A549 (cell line): ENCODE results near the gene TSNAXIP1. TPM values are rescaled to one million over a fixed set of nuclear protein-coding genes. Genes with fewer than 3 reads are reported as not detected.

ENCODE experiments used
- ATAC-seq, 2 experiments: fragments of 200-7000 bp in 1 of 2; fragments of >200 bp in 1 of 2; cut with Nextera tagmentation in 1 of 2; cut with Tn5 transposase in 1 of 2; 3 replicates each; pipeline versions ENCODE4 v1.8.0 to v1.9.1; 2018 to 2020; ENCODE audit warnings: mild to moderate bottlenecking in 1 of 2, moderate library complexity in 1 of 2
- CTCF ChIA-PET: fragments of 300-600 bp; sonication (Branson Sonifier 250); formaldehyde crosslinking; extraction: SDS; loops from one replicate; lab custom pipeline; 2021; ENCODE audit warnings: antibody characterized with exemption, inconsistent platforms; lab: Yijun Ruan, JAX
- POLR2A ChIA-PET: fragments of 350-600 bp; formaldehyde crosslinking; extraction: SDS; loops from one replicate; lab custom pipeline; 2021; ENCODE audit warnings: antibody characterized with exemption, inconsistent platforms; lab: Yijun Ruan, JAX
- DNase-seq, 2 experiments: peaks; one replicate each; pipeline versions ENCODE4 v3.0.0 to v3.0.0-alpha.2; 2011 to 2016; ENCODE audit warnings: low read depth in 1 of 2, low spot score in 1 of 2
- FAIRE-seq: peaks from 2 replicates; lab custom pipeline; 2011; peaks lifted over from hg19 to GRCh38; lab: Jason Lieb, UNC
- H3K27ac ChIP-seq, 2 experiments: fragments of >200 bp; sonication (Bioruptor Twin); formaldehyde crosslinking; 3 replicates each; pipeline ENCODE4 v1.5.1; 2016 to 2017
- H3K4me1 ChIP-seq: fragments of >200 bp; sonication (Bioruptor Twin); formaldehyde crosslinking; 3 replicates; pipeline ENCODE4 v1.6.1; 2016
- H3K4me2 ChIP-seq: fragments of >200 bp; sonication (Bioruptor Twin); formaldehyde crosslinking; 3 replicates; pipeline ENCODE4 v1.6.1; 2016
- H3K4me3 ChIP-seq: fragments of >200 bp; sonication (Bioruptor Twin); formaldehyde crosslinking; 3 replicates; pipeline ENCODE4 v1.5.1; 2016
- H3K9me3 ChIP-seq: fragments of >200 bp; sonication (Bioruptor Twin); formaldehyde crosslinking; 3 replicates; pipeline ENCODE4 v1.6.1; 2016
- CEBPB ChIP-seq, 2 experiments: fragments of >200 bp in 1 of 2; sonication (Bioruptor Twin) in 1 of 2; formaldehyde crosslinking in 1 of 2; IDR thresholded peaks; 2 replicates each; pipeline ENCODE4 v1.6.1; 2012 to 2016
- CHD2 ChIP-seq: fragments of 150-350 bp; IDR thresholded peaks from 2 replicates; pipeline ENCODE4 v1.6.1; 2014; ENCODE audit warnings: low read length; ENCODE audit not compliant: partially characterized antibody
- EHF ChIP-seq: fragments of 250-450 bp; sonication (Bioruptor Pico); IDR thresholded peaks from 2 replicates; pipeline ENCODE4 v1.5.0; 2020; ENCODE audit warnings: mild to moderate bottlenecking
- EHMT2 ChIP-seq: fragments of 200-600 bp; sonication (generic); IDR thresholded peaks from 2 replicates; pipeline ENCODE4 v1.6.1; 2016; ENCODE audit warnings: antibody characterized with exemption, low read depth, mild to moderate bottlenecking, moderate library complexity
- ESRRA ChIP-seq: fragments of 150-350 bp; IDR thresholded peaks from 2 replicates; pipeline ENCODE4 v1.6.1; 2014; ENCODE audit warnings: mild to moderate bottlenecking, low read length, borderline replicate concordance
- FOSL2 ChIP-seq, 2 experiments: fragments of 450-650 bp in 1 of 2; fragments of >200 bp in 1 of 2; sonication (Bioruptor Twin) in 1 of 2; formaldehyde crosslinking; IDR thresholded peaks; 2 replicates each; pipeline versions ENCODE4 v1.5.0 to v1.6.1; 2016 to 2020; ENCODE audit warnings: mild to moderate bottlenecking in 1 of 2, moderate library complexity in 1 of 2
- JUN ChIP-seq, 2 experiments: fragments of >200 bp; sonication (Bioruptor Twin); formaldehyde crosslinking; IDR thresholded peaks; 2 replicates in 1 of 2; 3 replicates in 1 of 2; pipeline ENCODE4 v1.6.1; 2016 to 2017
- JUNB ChIP-seq: fragments of >200 bp; sonication (Bioruptor Twin); formaldehyde crosslinking; IDR thresholded peaks from 2 replicates; pipeline ENCODE4 v1.6.1; 2016
- NR3C1 ChIP-seq: fragments of >200 bp; sonication (Bioruptor Twin); formaldehyde crosslinking; IDR thresholded peaks from 3 replicates; pipeline ENCODE4 v1.6.1; 2017
- POLR2AphosphoS2 ChIP-seq: conservative IDR thresholded peaks from 2 replicates; pipeline ENCODE4 v1.6.1; 2012; ENCODE audit warnings: low read length, improper control_type of control experiment, inconsistent platforms
- RAD21 ChIP-seq, 2 experiments: fragments of >200 bp in 1 of 2; sonication (Bioruptor Twin) in 1 of 2; formaldehyde crosslinking in 1 of 2; IDR thresholded peaks in 1 of 2; conservative IDR thresholded peaks in 1 of 2; 2 replicates in 1 of 2; 3 replicates in 1 of 2; pipeline ENCODE4 v1.6.1; 2012 to 2018; ENCODE audit warnings: inconsistent platforms in 1 of 2
- RARB ChIP-seq: fragments of 250-450 bp; sonication (Bioruptor Pico); IDR thresholded peaks from 2 replicates; pipeline ENCODE4 v1.8.0; 2021; ENCODE audit warnings: mild to moderate bottlenecking, moderate library complexity
- SREBF2 ChIP-seq: fragments of 450-650 bp; IDR thresholded peaks from 2 replicates; pipeline ENCODE4 v1.6.1; 2014; ENCODE audit warnings: mild to moderate bottlenecking, moderate library complexity
- TFCP2L1 ChIP-seq: fragments of 250-450 bp; sonication (Bioruptor Pico); IDR thresholded peaks from 2 replicates; pipeline ENCODE4 v1.5.0; 2021; ENCODE audit warnings: mild to moderate bottlenecking
- TP53 ChIP-seq: fragments of 250-450 bp; sonication (Bioruptor Pico); IDR thresholded peaks from 2 replicates; pipeline ENCODE4 v1.5.0; 2021; ENCODE audit warnings: mild to moderate bottlenecking, moderate library complexity
- ZC3H11A ChIP-seq: fragments of 450-650 bp; IDR thresholded peaks from 2 replicates; pipeline ENCODE4 v1.6.1; 2014; ENCODE audit warnings: antibody characterized with exemption, mild to moderate bottlenecking
- ZNF302 ChIP-seq: fragments of 250-450 bp; sonication (Bioruptor Pico); IDR thresholded peaks from 2 replicates; pipeline ENCODE4 v1.9.0; 2021; ENCODE audit warnings: inconsistent platforms, mild to moderate bottlenecking, moderate library complexity
- WGBS: methylation state at CpG from one replicate; pipeline ENCODE4 v1.1.6; 2017; ENCODE audit errors: missing lambda C conversion rate; 5-methylcytosine and 5-hydroxymethylcytosine counted together
- polyA plus RNA-seq, 4 experiments: library from polyadenylated mRNA; depleted of rRNA in 3 of 4; stranded (reverse); fragments of >200 nt; fragmentation: RNase III in 1 of 4; extraction: RNeasy Plus Mini Kit Qiagen cat#74134 plus additional on column Dnase treatment in 1 of 4; gene quantifications; 2 replicates in 3 of 4; 3 replicates in 1 of 4; pipeline ENCODE4 v1.2.3, GENCODE V29; 2011 to 2017
- TF ChIP-seq, protein P1 (sequence below): IDR thresholded peaks from 2 replicates; pipeline ENCODE4 v1.6.1; 2012
- TF ChIP-seq, protein P2 (sequence below): IDR thresholded peaks from 2 replicates; pipeline ENCODE4 v1.6.1; 2012; ENCODE audit warnings: low read depth, borderline replicate concordance
- TF ChIP-seq, protein P3 (sequence below): fragments of 150-350 bp; IDR thresholded peaks from 2 replicates; pipeline ENCODE4 v1.6.1; 2014; ENCODE audit warnings: low read depth, mild to moderate bottlenecking, low read length
- TF ChIP-seq, protein P4 (sequence below): fragments of 250-450 bp; sonication (Bioruptor Pico); IDR thresholded peaks from 2 replicates; pipeline ENCODE4 v1.5.0; 2021; ENCODE audit warnings: mild to moderate bottlenecking, moderate library complexity, borderline replicate concordance

Gene TSNAXIP1
- polyA plus RNA-seq, 2 of the 4 experiments (the other 2 are of a cell fraction), result 0.68 to 1.1 TPM

DNA sequence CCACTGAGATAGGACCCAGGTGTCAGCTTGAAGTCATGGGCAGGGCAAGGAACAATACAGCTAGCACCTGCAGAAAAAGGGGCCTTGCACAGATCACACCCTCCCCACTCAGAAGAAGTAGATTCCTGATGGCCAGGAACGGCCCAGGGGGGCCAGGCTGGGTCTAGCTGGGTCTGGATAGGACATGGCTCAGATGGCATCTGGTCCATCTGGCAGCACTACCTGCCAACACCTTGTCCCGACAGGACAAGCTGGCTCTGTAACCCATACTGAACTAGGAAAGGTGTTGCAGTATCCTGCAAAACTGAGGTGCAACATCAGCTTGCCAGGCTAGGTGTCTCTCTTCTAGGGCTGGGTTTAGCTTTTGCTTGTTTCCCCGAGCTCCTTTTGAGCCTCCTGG, 48.7 kb upstream of the TSNAXIP1 start:
- TF ChIP-seq, protein P1, sequence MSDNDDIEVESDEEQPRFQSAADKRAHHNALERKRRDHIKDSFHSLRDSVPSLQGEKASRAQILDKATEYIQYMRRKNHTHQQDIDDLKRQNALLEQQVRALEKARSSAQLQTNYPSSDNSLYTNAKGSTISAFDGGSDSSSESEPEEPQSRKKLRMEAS, result no peak
- no peak for TF ChIP-seq CHD2
- no peak for TF ChIP-seq RARB (CRISPR knock-in tag)
- no peak for TF ChIP-seq NR3C1
- no peak for TF ChIP-seq POLR2AphosphoS2
- TF ChIP-seq JUN (IDR thresholded peaks at IDR 0.05), result no peak
- TF ChIP-seq, protein P2, sequence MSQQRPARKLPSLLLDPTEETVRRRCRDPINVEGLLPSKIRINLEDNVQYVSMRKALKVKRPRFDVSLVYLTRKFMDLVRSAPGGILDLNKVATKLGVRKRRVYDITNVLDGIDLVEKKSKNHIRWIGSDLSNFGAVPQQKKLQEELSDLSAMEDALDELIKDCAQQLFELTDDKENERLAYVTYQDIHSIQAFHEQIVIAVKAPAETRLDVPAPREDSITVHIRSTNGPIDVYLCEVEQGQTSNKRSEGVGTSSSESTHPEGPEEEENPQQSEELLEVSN, result no peak
- TF ChIP-seq, all 56 proteins: peak for 0
- FAIRE-seq, result no peak
- DNase-seq, result no peak
- WGBS, result 85% methylated on average over 3 of the region's 3 CpGs
- ATAC-seq, result no peak
- no peaks in the 10 kb centered on the region for H3K4me1 ChIP-seq
- H3K27ac ChIP-seq, result no peak overlapping the region
- no peak overlapping the region for H3K4me2 ChIP-seq
- POLR2A ChIA-PET, result no interaction called here
- H3K4me3 ChIP-seq, result no peak overlapping the region
- H3K9me3 ChIP-seq, result no peaks in the 10 kb centered on the region
- CTCF ChIA-PET, result interaction anchor here (0.7 to 1.1 kb wide), 3 partner anchors 59 to 113 kb away, joined by 3 to 6 read pairs (median 3); partner anchors contain the start of gene CARMIL2

DNA sequence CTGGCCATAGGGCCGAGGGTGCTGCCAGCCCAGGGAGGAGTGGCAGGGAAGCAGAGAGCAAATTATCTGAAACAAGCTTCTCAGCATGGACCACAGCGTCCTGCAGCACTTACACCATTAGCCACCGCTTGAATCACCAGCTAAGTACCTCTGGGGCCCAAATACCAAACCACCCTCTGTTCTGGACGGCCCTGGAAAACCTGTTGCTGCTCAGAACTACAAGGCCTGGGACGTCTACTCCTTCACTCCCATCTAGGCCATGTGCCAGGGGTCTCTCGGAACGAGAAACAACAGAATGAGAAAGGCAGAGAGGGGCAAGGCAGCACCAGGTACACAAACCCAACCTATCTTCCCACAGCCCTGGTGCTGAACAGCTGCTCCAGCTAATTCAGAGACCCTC, 47.7 kb upstream of the TSNAXIP1 start:
- no peak overlapping the region for H3K4me2 ChIP-seq
- no peak overlapping the region for H3K4me3 ChIP-seq
- ATAC-seq, result no peak
- POLR2A ChIA-PET, result no interaction called here
- 82% methylated on average over 7 of the region's 7 CpGs for WGBS
- DNase-seq, result no peak
- CTCF ChIA-PET, result interaction anchor here (1.1 kb wide), 1 partner anchor 91 kb away, joined by 3 read pairs; no protein-coding TSS in a partner anchor
- H3K27ac ChIP-seq, result no peak overlapping the region
- no peak for TF ChIP-seq ESRRA
- TF ChIP-seq TP53, result no peak
- TF ChIP-seq, all 56 proteins: peak for 0
- Histone ChIP-seq H3K4me1 (no peaks in the 10 kb centered on the region), H3K9me3 (no peaks in the 10 kb centered on the region)
- no peak for FAIRE-seq

DNA sequence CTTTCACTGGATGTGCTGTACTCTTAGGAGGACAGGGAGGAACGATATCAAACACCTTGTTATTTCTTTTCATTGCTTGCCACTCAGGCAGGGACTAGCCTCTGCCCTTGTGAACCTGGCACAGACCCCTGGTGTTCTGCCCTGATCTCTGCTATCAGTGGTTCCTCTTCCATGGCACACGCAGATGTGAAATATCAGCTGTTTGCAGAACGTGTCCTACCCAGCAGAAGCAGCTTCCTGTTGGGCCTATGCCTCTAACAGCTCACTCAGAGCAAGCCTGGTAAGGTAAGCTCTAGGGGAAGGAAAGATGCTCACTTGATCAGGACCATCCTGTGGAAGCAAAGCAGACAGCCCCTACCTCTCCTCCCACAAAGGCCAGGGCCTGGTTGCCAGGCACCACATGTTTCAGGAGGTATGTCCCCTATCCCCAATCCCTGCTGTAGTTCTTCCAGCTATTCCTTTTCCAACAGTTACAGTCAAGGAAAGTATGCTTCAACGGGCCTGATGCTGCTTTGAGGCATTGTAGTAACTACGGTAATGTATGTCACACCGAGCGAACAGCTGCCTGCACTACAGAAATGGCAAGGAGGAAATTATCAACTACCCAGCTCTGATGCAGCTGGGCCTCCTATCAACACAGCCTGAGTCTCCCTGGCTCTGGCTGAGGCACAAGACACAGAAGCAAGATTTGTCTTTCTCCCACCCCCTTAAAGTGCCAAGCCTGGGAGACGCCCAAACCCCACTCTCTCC, 46.3 kb upstream of the TSNAXIP1 start:
- Histone ChIP-seq H3K4me3 (no peak overlapping the region), H3K9me3 (no peaks in the 10 kb centered on the region), H3K27ac (no peak overlapping the region), H3K4me2 (no peak overlapping the region), H3K4me1 (no peaks in the 10 kb centered on the region)
- DNase-seq (no peak), FAIRE-seq (no peak), ATAC-seq (no peak)
- TF ChIP-seq, protein P3, sequence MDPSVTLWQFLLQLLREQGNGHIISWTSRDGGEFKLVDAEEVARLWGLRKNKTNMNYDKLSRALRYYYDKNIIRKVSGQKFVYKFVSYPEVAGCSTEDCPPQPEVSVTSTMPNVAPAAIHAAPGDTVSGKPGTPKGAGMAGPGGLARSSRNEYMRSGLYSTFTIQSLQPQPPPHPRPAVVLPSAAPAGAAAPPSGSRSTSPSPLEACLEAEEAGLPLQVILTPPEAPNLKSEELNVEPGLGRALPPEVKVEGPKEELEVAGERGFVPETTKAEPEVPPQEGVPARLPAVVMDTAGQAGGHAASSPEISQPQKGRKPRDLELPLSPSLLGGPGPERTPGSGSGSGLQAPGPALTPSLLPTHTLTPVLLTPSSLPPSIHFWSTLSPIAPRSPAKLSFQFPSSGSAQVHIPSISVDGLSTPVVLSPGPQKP, result no peak
- TF ChIP-seq RAD21 (conservative IDR thresholded peaks at IDR 0.05 in 1 of 2, IDR thresholded peaks at IDR 0.05 in 1 of 2) (no peak), TFCP2L1 (no peak)
- 91% methylated on average over 7 of the region's 8 CpGs for WGBS
- CTCF ChIA-PET, result interaction anchor here (1.0 to 1.6 kb wide), 3 partner anchors 56 to 239 kb away, joined by 3 to 6 read pairs (median 4); no protein-coding TSS in a partner anchor
- POLR2A ChIA-PET, result no interaction called here

DNA sequence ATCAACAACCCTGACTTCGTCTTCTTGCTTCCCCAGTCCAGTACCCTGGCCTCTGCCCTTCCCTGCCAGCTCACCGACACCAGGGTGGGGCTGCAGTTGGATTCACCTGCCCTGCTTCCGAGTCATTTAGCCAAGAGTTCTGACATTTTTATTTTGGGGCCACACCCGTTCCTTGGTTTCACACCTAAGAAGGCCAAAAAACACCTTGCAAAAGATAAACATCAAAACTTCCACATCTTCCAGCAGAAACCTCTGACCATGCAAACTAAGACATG, 45.8 kb upstream of the TSNAXIP1 start:
- TF ChIP-seq EHMT2, result no peak
- TF ChIP-seq ZC3H11A, result no peak
- TF ChIP-seq, protein P4, sequence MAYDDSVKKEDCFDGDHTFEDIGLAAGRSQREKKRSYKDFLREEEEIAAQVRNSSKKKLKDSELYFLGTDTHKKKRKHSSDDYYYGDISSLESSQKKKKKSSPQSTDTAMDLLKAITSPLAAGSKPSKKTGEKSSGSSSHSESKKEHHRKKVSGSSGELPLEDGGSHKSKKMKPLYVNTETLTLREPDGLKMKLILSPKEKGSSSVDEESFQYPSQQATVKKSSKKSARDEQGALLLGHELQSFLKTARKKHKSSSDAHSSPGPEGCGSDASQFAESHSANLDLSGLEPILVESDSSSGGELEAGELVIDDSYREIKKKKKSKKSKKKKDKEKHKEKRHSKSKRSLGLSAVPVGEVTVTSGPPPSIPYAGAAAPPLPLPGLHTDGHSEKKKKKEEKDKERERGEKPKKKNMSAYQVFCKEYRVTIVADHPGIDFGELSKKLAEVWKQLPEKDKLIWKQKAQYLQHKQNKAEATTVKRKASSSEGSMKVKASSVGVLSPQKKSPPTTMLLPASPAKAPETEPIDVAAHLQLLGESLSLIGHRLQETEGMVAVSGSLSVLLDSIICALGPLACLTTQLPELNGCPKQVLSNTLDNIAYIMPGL, result no peak
- TF ChIP-seq SREBF2, result no peak
- no peak for TF ChIP-seq ESRRA
- no peak for TF ChIP-seq JUN (IDR thresholded peaks at IDR 0.05)
- TF ChIP-seq CEBPB (IDR thresholded peaks at IDR 0.05), result no peak
- TF ChIP-seq JUNB, result no peak
- no peak for TF ChIP-seq EHF (CRISPR knock-in tag)
- TF ChIP-seq ZNF302 (CRISPR knock-in tag), result no peak
- no peak for TF ChIP-seq FOSL2 (IDR thresholded peaks at IDR 0.05)
- no peak for TF ChIP-seq FOSL2 (CRISPR knock-in tag; IDR thresholded peaks at IDR 0.05)
- no peak overlapping the region for H3K4me3 ChIP-seq
- H3K4me2 ChIP-seq, result no peak overlapping the region
- WGBS, result 87% methylated on average over 4 of the region's 4 CpGs
- no peaks in the 10 kb centered on the region for H3K9me3 ChIP-seq
- FAIRE-seq (no peak), ATAC-seq (no peak), DNase-seq (no peak)
- CTCF ChIA-PET, result interaction anchor here (1.0 to 1.6 kb wide), 2 partner anchors 56 to 239 kb away, joined by 3 to 6 read pairs; no protein-coding TSS in a partner anchor
- no peak overlapping the region for H3K27ac ChIP-seq
- POLR2A ChIA-PET, result no interaction called here
- H3K4me1 ChIP-seq, result no peaks in the 10 kb centered on the region
